ENCODE measurements around the gene EBF4.
"Not testable (repeated sequence)": the region's sequence is repeated elsewhere in the genome, so short reads cannot be mapped to it uniquely, and the experiment has no call there.

The EBF4 gene

DNA sequence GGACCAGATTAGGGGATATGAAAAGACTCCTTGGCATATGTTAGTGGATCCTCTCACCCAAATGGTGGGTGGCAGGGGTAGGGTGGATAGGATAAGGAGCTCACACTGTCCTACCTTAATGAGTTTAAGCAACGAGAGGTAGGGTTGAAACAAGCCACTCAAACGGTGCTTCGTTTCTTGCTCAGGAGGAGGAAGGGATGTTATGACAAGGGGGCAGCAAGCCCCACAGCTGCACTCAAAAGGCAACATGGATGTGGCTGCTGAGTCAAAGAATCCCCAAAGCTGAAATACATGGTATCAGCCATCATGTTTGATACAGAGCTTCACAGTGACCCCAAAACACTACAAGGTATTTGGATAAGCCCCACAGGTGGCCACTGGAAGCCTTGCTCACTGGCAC, 20.1 kb upstream of the EBF4 start:
- DNase-seq: no peak

DNA sequence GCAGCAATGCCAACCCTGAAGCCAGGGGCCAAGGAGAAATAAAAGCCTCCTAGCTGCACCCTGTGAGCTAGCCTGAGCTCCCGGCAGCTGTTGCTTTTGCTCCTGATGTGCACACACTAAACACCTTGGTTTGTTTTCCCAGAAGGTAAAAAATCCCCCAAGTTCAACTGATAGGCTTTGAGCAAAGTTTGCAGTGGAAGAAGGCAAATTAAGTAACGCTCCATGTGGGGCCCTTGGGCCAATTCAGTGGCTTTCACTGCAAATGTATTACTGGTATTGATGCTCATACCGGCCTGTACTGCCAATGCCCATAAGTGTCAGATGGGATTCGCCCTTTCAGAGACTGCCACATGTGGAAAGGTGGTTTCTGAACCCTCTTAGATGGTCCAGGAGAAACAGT, 19.1 kb upstream of the EBF4 start:
- DNase-seq: no peak

DNA sequence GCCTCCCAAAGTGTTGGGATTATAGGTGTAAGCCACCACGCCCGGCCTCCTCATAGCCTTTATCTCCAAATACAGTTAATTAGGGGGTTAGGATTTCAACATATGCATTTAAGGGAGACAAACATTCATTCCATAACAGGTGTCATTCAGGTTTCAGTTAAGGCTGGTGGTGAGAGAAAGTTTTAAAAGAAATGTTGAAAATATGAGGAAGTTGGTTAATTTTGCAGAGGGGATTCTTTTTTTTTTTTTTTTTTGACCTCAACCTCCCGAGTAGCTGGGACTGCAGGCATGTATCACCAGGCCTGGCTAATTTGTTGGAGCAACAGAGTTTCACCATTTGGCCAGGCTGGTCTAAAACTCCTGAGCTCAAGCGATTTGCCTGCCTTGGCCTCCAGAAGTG, 12.5 kb upstream of the EBF4 start:
- DNase-seq: no peak

DNA sequence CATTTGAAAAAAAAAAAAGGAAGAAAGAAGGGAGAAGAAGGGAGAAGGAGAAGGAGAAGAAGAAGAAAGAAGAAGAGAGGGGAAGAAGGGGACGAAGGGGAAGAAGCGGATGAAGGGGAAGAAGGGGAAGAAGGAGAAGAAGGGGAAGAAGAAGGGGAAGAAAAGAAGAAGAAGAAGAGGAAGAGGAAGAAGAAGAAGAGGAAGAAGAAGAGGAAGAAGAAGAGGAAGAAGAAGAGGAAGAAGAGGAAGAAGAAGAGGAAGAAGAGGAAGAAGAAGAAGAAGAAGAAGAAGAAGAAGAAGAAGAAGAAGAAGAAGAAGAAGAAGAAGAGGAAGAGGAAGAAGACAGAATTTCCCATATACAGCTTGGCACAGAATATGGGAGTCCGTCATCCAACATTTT, 10.5 kb upstream of the EBF4 start:
- DNase-seq: not testable (repeated sequence)

DNA sequence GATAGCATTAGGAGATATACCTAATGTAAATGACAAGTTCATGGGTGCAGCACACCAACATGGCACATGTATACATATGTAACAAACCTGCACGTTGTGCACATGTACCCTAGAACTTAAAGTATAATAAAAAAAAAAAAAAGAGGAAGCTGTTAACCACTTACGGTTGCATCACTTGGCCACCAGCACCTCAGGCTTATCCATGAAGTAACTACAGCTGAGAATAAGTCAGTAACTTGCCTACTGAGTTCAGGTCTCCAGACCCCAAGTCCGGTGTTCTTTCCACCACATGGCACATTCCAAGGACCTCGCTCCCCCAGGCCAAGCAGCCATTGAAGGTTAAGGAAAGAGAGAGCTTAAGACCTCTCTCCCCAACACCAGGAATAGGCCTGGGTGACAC, 7.8 kb upstream of the EBF4 start:
- not testable (repeated sequence) for DNase-seq

DNA sequence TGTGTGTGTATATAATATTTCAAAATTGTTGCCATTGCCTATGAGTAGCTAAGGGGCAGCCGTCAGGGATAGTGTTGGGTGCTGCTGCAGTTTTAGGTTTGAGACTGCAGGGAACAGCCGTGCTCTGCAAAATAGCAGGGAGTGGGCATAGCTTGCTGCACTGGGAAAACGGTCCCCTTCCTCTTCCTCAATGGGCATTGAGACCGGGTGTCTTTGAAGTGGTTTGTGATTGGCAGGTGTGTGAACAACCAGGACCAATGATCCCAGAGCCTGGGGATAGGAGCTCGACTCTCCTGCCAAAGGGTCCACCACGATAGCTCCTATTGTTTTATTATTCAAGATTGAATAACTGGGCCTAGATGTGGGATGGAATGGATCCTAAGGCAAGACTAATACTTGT, 5.1 kb upstream of the EBF4 start:
- no peak for DNase-seq

DNA sequence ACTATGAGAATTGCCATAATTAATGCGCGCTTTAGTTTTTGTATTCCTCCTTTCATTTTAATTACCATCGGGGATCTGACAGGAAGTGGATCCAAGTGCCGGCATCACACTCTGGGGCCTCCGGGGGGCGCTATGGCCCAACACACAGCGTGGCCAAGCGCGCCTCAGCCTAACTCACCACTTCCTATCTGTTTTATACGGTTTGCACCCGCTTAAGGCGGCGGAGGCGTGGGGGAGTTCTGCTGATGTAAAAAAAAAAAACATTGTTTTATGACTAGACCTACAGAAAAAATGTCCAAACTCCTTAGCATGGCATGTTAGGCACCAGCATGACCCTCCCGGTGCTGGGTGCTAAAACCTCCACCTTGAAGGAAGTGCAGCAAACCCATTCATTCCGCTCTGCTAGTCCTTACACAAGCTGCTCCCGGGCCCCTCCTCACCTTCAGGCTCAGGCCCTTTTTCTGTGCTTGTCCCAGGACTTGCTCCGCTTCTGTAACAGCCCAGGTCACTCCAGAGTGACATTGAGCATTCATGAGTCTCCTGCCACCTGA, 4.5 kb upstream of the EBF4 start:
- no peak for DNase-seq

DNA sequence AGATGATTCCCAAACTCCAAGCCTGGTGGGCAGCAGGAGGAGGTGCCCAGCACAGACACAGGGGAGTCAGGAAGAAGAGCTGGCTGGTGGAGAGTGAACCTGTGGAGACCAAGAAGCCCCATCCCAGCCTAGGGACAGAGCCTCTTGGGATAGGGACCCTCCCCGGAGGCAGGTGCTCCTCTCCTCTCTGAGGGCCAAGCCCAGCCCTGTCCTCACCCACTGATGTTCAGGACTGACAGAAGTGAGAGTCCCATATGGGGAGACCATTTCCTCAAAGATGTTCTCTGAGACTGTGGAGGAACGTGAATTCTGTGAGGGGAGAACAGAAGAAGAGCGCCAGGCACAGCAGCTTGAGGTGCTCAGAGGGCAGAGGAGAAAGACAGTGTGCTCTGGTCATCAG, 2.4 kb upstream of the EBF4 start:
- DNase-seq: no peak

DNA sequence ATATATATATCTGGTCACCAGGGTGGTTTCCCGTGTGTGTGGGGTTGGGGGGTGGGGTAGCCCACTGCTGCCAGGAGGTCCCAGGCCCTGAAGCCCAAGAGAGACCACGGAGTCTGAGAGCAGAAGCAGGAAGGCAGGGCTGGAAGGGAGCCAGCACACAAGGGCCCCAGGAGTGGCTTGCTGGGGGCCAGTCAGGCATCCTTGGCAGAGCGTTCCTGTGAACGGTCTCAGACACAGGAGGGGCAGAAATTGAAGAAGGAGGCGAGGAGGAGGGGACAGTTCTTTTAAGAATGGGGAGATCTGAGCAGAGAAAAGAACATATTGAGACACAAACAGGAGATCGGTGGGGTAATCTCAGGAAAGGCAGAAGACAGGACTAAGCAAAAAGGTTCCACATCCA, 1.9 kb upstream of the EBF4 start:
- DNase-seq: no peak

DNA sequence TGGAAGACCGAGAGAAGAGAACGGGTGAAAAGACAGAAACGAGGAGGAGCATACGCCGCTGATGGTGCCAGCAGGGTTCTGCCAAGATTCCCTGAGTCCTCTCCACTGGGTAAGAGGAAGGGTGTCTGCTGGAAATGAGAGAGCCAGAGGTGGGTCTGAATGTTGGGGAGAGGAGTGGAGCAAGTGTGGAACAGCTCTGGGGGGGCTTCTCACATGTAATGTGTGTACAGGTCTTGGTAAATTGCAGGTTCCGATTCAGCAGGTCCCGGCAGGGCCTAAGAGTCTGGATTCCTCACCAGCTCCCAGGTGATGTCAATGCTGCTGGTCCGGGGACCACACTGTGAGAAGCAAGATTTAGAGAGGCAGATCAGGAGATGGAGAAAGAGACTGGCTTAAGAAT, 1.5 kb upstream of the EBF4 start:
- no peak for DNase-seq

DNA sequence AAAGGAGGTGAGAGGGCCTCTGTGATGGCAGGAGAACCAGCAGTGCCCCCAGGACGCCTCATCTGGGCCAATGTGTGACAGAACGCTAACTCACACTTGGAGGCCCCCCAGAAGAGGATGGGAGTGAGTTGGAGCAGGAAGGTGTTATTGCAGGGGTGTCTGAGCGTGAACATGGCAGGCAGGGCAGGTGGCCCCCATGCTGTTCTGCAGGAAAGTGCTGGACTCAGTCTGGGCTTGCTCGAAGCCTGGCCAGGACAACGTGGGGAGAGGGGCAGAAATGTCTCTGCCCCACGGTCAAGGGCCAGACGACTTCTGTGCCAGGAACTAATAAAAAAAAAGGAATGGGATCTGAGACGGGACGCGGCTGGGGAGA, 931 bp upstream of the EBF4 start:
- DNase-seq: no peak

DNA sequence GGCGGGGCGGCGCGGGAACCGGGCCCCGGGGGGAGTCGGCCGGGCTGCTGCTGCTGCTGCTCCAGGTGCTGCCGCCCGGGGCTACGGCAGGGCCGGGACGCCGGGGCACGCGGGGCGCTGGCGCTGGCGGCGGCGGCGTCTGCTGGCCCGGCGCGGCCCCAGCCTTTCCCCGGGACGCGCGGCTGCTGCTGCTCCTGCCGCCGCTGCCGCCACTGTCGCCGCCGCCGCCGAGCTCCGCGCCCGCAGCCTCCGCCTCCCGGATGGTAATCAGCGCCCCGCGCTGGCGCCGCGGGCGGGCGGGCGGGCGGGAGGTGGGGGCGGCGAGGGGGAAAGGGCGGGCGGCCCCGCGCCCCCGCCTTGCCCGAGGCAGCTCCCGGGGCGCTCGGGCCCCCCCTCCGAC, 306 bp downstream of the EBF4 start:
- no peak for DNase-seq

DNA sequence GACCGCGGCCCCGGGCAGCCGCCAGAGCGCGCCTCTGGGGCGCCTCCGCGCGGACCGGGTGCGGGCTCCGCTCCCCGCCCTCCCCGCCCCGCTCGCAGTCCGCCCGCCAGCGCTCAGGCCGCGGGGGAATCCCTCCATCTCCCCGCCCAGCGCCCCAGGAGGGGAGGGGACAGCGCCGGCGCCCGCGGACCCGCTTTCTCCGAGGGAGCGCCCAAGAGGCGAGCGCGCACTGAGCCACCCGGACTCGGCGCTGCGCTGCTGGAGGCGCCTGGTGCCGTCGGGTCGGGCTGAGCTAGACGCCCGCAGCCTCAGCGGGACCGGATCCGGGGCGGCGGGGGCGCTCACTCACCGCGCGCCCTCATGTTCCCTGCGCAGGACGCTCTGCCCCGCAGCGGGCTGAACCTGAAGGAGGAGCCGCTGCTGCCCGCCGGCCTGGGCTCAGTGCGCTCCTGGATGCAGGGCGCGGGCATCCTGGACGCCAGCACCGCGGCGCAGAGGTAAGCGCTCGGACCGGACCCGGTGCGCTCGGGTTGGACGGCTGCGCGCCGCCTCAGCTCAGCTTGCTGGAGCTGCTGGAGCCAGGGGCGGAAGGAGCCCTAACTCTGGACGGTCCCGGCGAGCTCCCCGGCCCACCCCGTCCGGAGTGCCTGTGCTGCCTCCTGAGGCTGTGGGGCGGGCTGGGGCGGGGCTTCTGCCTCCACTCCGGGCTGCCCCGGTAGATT, 867 bp downstream of the EBF4 start:
- DNase-seq: no peak

DNA sequence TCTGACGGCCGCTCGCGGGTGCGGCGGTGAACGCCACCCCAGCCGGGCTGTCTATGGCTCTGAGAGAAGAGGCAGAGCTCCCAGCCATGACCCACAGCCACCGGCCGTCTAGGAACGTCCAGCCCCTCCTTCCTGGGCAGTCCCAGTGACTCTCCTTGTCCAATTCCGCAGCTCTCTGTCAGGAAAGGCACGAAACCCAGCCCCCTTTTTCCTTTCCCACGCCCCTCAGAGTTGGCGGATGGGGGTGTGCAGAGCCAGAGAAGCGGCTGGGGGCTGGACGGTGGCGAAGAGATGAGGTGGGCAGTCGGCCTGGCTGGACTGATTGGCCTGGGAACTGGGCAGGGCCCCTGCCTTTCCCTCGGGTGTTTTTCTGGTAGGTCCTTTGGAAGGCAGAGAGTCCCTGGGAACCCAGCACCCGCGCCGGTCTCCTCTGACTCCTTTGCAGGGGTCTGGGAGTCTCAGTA, 1.5 kb downstream of the EBF4 start:
- DNase-seq: no peak

DNA sequence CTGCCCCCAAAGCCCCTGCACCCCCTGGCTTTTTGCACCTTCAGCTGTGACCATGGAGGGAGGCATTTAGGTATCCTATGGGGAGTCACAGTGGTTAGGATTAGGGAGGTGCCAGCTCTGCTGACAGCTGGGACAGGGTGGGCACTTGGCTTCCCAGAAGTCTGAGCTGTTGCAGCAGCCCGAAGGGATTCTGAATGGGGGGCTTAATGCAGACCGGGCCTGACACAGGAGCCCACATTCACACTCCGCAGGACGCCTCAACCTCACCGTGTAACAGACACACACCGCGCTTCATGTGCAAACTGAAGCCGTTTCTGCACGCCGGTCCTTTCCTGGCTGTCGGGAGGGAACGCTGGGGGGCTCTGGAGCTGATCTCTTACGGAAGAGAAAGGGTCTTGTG, 1.9 kb downstream of the EBF4 start:
- DNase-seq: no peak

DNA sequence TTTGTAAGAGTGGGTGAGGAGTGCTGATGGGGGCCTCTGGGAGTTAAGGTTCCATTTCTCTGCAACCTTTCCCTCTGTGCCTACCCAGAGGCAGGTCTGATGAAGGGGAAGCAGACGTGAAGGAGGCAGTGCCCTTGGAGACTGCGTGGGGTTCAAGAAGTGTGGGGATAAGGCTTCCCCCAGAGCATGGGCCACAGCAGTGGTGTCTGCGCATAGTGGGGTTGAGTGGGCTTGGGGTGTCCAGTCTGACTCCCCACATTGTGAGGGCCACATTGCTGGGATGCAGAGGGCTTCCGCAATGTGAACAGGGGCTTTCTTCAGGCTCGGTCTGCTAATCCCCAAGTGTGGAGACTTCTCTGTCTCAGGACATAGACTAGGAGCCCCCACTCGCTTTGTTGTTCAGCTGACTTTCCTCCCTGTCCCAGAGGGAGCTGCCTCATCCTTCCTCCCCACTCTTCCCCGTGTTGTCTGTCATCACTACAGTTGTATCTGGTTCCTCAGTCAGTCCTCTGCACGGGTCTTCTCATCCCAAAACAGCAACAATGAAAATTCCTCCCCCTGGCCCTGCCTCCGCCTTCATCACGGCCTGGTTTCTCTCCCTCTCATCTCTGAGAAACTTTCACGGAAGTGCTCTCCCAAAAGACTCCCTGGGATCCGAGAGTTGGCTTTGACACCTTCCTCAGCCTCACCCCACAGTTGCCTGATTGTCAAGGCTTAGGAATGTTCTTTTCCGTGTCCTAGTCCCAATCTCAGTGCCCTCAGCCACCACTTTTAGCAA, 2.8 kb downstream of the EBF4 start:
- DNase-seq: no peak

DNA sequence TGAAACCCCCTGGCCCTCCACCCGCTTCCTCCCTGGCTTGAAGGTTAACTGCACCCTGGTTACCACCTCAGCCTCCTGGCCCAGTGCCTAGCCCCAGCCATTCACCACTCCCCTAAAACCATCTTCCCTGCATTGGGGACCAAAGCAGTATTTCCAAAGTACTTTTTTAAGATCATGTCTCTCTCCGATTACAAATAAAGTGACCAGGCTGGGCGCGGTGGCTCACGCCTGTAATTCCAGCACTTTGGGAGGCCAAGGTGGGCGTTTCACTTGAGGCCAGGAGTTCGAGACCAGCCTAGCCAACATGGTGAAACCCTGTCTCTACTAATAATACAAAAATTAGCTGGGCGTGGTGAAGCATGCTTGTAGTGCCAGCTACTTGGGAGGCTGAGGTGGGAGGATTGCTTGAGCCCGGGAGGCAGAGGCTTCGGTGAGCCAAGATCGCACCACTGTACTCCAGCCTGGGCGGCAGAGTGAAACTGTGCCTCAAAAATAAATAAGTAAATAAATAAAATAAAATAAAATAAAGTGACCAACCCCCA, 3.5 kb downstream of the EBF4 start:
- DNase-seq: not testable (repeated sequence)

DNA sequence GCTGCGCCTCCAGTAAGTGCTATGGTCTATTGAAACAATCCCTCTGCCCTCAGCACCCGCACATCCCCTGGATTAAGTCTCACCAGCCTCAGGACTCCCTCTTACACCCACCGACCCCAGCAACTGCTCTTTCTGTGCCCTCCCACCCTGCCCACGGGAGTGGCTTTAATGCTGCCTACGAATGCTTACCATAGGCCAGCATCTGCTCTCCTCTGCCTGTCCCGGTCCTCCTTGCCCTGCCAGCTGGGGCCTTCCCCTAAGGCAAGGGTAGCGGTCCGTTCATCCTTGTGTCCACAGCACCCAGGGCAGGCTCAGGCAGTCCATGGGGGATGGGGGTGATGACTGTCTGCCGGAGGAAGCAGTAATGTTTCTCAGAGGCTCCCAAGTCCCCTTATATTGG, 4.1 kb downstream of the EBF4 start:
- no peak for DNase-seq

DNA sequence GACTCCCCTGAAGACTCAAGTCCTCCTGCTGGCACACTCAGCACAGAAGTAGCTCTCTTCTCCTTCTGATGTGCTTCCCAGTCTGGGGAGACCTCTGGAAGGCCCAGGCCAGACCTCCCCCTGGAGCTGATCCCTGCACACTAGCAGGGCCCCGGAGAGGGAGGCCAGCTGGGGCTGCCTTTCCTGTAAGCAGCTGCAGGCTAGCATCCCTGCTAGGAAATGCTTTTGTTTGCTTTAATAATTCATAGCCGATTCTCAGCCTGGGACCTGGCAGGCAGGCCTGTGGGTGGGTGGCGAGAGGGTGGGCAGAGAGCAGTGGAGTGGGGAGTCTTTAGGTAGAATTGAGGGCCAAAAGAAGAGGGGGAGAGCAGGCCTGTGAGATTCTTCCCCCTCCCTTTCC, 5.2 kb downstream of the EBF4 start:
- DNase-seq: no peak

DNA sequence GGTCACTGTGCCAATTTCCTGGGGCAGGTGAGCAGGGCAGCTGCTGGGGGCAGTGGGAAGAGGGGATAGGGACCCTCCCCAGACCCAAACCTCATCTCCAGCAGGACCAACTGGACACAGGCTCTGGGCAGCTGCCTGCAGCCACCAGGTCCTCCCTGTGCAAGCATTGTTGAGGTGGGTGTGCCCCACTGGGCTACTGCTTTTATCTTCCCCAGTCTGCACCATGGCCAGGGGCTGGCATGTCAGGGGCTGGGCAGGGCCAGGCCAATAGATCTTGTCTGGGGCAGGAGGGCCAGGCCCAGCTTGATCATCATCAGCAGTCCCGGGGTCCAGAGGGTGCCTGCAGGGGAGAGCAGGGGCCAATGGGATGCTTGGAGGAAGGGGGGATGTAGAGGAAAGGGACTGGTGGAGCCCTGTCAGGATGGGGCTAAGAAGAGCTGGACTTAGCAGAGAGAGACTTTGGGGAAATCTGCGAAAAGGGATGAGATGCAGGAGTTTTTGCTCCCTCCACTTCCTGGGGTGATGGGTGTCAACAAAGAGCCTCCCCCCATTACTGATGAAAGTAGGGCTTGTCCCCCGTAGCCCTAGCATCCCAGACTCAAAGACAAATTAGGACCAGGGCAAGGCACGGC, 5.7 kb downstream of the EBF4 start:
- DNase-seq: no peak

DNA sequence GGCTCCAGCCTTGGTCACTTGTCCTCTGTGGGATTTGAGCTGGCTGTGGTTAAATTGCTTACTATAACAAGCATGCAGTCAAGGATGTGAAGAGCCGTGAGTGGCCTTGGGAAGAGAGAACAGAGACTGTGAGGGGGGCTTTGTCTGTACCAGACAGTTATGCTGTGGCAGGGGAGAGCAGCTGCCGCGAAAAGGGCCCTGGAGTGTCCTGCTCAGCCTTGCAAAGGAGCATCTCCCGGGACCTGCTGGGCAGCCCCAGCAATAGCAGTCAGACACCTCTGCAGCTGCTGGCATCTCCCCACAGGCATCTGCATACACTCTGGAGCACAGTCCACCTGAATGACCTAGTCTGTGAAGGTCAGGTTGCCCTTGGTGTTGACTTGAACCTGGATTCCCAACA, 6.3 kb downstream of the EBF4 start:
- no peak for DNase-seq

DNA sequence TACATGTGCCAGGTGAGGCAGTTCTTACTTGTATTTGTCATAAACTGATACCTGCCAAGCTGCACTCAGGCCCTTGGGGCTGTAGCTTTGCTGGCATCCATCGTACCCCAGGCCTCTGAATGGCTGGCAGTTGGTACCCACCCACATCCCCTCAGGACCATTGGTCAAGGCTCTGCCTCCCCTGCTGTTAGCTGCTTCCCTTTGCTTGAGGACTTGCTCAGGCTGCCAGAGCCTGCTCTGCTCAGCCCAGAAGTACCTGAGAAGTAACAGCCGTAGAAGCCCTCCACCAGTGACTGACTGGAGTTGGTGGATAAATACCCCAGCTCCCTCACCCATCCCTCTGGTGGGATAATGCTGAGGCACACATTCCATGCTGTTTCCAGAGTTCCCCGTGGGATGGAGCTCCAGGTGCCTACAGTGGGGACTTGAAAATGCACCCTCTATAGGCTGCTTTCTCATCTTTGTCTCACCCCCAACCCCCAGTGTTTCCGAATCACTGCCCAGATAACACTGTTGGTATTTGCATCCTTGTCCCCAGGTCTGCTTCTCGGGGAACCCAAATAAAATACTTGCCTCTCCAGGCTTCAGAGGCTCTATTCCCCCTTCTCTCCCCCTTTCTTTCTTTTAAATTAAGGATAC, 7.3 kb downstream of the EBF4 start:
- no peak for DNase-seq

Measured in NK-92 treated with Interleukin-12 subunit alpha and Interleukin-12 subunit beta, amount 100 ng/mL, for 24 hours (cell line).